NCI-H146 treated with DMSO at 0.1 percent for 48 hours (cell line): ENCODE measurements around the gene TMEM238L.

ENCODE experiments used
- DNase-seq: peaks from one replicate; lab custom pipeline; 2025; ENCODE audit not compliant: unreplicated experiment; lab: John Stamatoyannopoulos, UW

TMEM238L gene

DNA sequence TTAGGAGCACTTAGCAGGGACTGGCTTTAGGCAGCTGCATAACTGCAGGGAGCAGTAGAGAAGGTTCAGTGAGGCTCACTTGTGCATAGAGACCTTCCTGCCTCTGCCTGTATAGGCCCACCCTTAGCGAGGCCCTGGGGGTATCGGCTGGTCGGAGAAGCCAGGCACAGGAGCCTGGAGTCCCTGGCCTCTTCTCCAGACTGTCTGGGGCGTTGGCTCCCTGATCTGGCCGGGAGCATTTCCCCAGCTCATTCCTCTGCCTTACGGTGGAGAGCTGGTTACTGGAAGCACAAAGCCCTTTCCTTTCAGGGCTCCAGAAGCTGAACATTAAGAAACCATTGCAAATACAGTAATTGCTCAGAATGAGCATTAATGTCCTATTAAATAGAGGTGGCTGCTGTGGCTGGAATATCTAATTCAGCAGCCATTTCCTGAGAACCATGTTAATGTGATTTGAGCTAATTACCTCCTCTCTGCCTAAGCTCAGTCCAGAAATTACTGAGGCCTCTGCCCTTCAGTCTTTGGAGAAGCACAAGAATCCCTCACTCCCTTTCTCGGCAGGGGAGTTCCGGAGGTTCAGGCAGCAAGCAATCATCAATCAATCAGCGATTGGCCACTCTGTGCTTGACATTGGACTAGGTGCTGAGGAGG lies 55.2 kb downstream of the TMEM238L start:
- no peak for DNase-seq

DNA sequence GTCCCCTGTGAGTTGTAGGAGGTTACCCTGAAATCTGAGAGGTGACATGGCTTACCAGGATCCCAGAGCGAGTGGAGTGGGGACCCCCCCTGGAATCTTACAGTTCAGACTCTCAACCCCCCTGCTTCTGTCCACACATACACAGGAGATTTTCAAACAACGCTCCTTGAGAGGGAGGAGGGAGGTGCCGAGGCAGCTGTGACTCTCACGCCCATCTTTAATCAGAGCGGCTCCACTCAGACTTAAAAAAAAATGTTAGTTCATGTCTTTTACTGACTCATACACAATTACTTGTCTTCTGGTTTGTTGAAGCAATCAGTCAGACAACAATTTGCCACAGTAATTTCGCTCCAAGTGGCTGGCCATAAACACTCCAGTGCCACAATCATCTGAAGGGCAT lies 58.7 kb downstream of the TMEM238L start:
- DNase-seq = no peak
